ENCODE results near the gene UNC45A.
"Not testable (repeated sequence)": the region's sequence is repeated elsewhere in the genome, so short reads cannot be mapped to it uniquely, and the experiment has no call there.

UNC45A gene

DNA sequence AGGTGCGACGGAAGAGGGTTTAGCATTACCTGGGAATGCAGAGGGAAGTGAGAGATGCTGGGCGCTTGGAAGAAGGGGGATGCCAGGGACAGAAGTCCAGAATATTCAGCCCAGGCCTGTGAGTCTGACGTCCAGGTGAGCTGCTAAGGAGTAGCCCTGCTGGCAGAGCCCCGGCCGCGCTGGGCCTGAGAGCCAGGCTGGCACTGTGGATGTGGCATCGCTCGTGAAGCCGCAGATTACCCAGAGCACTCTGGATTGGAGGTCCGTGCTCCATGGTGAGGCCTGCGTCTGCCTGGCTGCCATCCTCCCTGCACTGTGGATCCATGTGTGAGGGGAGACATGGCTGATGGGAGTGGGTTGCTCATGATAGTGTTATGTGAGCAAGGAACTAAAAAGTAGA is 17.5 kb upstream of the UNC45A start:
- no peak for DNase-seq

DNA sequence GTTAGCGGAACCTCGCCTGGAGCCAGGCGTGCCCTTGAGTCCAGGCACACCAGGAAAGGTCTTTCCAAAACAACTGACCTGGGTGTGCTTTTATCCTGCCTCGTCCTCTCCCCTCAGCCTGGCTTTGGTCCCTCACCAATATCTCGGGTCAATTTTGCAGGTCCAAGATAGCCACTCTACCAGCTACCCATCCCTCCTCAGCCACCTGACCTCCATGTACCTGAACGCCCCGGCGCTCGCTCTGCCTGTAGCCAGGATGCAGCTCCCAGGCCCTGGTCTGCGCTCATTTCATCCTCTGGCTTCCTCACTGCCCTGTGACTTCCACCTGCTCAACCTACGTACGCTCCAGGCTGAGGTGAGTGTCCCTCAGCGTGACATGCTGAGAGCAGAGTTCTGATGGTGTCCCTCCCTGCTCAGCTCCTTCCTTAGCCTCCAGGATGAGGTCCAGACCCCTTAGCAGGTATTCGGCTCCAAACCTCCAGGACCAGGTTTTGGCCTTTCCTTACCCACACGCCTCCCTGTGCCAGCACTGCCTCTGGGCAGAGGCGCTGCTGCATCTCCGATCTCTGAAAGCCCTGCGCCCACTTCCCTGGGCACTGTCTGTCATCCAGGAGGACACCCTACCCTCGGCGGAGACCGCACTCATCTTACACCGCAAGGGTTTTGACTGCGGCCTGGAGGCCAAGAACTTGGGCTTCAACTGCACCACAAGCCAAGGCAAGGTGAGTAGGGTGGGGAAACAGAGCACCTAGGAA is 16.9 kb upstream of the UNC45A start:
- no peak for DNase-seq

DNA sequence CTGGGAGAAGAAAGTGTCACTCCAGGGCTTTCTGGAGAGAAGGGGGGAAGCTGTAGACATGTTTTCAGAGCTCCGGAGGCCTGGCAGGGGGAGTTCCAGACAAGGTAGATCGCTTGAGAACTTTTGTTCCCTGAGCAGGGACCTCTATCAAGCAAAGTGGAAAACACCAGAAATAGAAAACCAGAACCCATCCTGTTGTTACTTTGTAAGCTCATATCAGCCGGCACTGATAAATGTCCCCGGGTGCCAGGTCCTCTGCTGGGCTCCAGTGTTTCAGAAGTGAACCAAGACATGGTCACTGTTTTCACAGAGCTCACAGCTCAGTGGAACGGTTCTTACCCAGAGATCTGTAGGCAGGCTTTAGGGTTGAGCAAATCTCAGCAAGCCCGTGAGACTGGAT is 16.2 kb upstream of the UNC45A start:
- DNase-seq, result no peak

DNA sequence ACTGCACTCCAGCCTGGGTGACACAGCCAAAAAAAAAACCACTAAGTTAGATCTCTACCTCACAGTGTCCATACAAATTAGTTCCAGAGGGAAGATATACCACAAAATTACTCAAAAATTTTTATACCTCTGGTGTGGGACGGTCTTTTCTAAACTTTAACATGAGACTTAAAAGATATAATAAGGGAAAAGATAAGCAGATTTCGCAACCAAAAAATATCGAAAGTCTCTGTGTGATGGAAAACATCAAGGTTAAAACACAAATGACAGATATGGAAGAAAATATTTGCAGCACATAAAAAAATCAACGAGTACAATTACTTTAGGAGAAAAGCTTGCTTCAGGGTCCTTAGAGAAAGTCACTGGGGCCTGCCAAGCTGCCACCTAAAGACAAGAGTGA is 13.2 kb upstream of the UNC45A start:
- no peak for DNase-seq

DNA sequence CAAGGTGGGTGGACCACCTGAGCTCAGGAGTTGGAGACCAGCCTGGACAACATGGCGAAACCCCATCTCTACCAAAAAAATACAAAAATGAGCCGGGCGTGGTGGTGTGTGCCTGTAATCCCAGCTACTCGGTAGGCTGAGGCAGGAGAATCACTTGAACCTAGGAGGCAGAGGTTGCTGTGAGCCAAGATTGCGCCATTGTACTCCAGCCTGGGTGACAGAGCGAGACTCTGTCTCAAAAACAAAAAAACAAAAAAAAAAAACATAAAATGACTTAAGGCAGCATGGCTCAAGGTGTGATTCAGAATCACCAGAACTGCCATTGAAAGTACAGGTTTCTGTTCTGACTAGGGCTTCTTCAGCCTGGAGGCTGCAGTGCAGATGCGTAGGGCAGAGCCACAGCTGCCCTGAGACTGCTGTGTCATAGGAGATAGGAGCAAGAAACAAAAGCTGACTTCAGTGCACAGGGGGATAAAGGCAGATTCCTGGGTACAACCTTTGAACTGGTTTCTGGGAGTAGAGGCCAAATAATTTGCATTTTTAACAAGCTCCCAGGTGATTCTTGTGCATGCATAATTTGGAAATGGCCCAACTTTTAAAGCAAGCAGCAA is 12.3 kb upstream of the UNC45A start:
- DNase-seq, result not testable (repeated sequence)

DNA sequence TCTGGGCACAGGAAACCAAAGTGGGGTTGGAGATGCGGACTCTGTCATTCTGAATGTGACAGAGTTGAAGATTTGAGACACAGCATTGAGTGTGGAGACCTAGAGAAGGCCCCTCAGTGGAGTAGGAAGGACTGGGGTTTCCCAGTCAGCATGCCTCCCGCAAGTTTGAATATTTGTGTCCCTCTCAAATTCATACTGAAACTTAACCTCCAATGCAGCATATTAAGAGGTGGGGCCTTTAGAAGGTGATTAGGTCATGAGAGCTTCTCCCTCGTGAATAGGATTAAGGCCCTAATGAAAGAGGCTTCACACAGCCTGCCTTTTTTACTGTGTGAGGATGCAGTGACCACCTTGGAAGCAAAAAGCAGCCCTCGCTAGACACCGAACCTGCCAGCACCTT is 10.7 kb upstream of the UNC45A start:
- no peak for DNase-seq

DNA sequence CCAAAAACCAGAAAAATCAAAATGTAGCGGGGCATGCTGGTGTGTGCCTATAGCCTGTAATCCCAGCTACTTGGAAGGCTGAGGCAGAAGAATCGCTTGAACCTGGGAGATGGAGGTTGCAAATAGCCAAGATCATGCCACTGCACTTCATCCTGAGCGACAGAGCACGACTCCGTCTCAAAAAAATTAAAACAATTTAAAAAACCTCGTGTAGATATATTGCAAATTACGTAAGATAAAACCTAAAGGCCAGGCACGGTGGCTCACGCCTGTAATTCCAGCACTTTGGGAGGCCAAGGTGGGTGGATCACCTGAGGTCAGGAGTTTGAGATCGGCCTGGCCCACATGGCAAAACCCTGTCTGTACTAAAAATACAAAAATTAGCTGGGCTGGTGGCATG is 8.3 kb upstream of the UNC45A start:
- not testable (repeated sequence) for DNase-seq

DNA sequence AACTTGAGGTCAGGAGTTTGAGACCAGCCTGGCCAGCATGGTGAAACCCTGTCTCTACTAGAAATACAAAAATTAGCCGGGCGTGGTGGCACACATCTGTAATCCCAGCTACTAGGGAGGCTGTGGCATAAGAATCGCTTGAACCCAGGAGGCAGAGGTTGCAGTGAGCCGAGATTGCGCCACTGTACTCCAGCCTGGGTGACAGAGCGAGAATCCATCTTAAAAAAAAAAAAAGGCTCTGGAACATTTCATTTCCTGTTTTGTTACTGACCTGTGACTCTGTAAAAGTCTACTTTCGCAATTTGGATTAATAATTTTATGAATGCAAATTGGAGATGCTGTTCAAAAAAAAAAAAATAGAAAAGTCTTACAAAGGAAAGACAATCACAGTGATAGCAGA is 7.0 kb upstream of the UNC45A start:
- not testable (repeated sequence) for DNase-seq

DNA sequence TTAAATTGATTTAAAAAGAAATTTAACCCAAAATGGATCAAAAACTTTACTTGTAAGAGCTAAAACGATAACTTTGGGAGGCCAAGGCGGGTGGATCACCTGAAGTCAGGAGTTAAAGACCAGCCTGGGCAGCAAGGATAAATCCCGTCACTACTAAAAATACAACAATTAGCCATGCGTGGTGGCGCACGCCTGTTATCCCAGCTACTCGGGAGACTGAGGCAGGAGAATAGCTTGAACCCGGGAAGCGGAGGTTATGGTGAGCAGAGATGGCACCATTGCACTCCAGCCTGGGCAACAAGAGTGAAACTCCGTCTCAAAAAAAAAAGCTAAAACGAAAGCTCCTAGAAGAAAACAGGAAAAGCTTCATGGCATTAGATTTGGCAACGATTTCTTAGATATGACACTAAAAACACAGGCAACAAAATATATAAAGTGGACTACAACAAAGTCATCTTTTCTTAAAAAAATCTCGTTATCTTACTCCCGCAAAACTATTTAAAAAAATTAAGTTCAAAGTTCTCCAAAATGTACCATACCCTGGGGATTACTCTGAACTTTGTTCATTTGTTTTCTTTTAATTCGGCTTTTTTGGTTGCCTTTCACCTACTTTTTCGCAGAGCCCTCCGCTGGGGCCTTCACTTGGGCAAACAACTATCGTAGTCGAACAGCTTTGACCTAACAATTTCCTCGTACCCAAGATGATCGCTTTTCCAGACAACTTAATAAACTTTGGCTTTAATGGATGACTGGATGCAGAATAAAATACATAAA is 5.7 kb upstream of the UNC45A start:
- DNase-seq, result no peak

DNA sequence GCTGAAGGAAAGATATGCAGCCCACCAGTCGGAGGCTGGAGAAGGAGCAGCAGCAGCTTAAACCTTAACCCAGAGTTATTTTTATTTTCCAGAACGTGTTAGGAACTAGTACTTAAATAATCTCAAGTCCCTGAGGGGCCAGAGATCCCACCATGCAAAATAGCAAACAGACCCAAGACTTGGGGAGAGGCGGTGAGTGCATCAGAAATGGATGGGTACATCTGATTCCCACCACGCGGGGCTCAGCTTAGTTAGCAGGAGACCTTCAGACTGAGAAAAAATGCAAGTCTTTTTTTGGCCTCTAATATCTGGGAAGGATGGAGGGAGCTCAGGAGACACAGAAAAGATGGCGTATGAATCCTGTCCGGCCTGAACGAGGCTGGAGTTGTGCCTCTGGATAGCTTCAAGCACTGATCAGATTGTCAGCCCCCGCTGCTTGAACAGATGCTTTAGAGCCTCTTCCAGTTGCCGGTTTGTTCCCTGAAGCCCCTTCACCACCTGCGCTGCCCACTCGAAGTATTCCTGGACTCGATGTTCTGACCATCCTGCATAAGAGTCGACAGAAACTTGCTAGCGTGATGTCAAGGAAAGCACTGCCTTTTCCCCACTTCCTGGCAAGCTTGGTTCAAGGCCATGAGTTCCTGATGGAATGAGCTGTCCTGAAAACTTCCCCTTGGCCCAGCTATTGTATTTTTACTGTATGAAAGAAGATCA is 4.1 kb upstream of the UNC45A start:
- peak in 1 of 2 experiments; percentile 22 for DNase-seq

DNA sequence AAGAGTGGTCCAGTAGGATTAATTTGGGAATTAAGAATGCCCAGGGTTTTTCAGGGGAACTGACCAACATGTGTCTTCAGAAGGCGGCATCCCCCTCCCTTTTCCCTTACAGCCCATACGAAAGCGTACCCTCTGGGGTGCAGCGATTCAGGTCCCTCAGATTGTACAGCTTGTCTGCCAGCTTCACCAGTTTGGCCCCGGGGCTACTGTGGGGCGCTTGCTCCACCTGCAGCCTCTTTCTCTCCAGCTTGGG is 3.6 kb upstream of the UNC45A start:
- no peak for DNase-seq

DNA sequence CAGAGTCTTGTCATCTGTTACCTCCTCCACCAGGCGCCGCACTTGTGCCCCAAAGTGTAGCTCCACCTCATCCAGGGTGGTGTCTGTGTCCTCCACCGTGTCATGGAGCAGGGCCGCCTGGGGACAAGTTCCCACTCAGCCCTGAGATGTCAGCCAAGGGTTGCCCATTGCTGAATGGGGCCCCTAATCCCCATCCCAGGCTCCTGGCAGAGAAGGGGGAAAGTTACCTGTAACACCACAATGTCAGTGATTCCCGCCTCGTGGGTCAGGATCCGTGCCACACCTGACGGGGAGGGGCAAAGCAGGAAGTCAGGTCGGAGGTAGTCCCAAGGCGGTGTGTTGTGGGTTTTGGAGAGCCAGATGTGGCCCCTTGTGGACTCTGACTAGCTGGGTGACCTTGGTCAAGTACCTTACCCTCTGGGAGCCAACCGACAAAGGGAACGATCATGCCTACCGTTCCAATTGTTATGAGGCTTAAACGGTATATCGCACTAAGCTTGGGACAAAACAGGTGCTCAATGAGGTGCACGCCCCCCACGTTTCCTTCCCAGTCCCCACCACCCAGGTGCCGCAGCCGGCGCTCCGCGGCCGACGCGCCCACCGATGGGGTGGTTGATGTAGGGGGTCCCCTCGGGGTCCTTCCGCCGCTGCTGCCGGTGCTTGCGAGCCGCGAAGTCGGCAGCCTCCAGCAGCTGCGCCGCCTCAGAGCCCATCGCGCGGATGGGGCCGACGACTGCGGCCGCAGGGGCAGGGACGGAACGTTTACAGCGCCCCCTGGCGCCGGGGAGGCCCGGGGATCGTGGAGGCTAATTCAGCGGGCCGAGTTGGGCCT is 3.0 kb upstream of the UNC45A start, which contains the start of gene HDDC3:
Gene HDDC3, minus strand, starts transcription at position 722 of the 832 bp plus-strand sequence. Its CDS starts 9 bp downstream, at position 713.
- peak; percentile 84 to 86 for DNase-seq

DNA sequence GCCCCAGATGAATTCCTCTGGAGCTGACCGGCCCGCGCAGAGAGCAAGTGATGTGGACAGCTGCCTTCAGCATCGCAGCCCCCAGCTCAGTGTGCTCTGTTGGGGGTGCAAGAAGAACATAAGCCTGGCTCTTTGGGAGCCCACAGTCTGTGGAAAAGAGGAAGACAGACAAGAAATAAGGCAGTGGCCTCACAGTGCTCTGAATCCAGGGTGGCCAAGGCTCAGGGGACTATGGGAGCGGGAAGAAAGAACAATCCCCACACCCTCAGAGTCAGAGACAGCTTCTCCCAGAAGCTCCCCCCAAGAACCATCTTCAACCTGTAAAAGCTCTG is 2.5 kb upstream of the UNC45A start:
- no peak for DNase-seq

DNA sequence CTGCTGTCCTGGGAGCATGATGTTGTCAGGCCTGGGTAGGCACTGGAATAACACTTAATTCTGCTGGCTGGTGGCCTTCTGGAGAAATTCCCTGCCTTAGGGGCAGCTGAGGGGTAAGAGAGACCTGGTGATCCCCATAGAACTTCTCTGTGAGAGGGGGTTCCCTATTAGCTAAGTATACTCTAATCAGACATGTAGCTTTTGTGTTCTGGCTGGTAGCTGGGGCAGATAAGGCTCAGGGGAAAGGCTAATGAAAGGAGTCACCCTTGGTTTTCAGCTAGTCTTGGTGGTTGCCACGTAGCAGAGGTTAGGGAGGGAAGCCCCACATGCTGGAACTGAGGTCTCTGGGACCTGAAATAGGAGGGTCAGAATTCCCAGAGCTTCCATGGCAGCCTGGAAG is 1.8 kb upstream of the UNC45A start:
- DNase-seq, result no peak

DNA sequence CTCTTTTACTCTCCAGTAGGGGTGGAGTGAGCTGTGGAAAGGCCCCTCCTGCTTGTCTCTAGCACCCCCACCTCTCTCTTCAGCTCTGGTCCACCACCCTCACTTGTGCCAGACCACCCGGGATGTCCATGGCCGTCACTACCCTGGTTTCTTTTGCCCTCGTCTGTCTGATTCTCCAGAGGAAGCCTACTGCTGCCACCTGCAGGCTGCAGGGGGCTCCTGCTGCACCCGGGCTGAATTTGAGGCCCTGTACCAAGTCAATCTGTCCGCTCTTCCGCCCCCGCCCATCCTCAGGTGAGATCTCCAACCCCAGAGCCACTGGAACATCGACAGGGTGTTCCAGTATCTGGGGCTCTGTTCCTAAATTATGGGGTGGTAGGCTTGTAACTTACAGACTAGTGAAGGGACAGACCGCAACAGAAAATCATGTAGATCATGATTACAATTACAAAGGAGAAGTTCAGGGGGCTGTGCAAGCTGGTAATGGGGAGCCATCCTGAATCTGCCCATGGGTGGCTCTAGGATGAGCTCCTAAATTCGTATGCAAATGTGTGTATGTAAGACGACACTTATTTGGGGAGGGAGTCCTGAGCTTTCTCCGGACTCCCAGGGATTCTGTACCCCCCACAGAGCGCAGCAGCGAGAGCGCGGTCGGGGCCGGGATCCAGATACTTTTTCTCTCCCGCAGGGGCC is 683 bp upstream of the UNC45A start:
- DNase-seq, result peak; percentile 68 to 70

DNA sequence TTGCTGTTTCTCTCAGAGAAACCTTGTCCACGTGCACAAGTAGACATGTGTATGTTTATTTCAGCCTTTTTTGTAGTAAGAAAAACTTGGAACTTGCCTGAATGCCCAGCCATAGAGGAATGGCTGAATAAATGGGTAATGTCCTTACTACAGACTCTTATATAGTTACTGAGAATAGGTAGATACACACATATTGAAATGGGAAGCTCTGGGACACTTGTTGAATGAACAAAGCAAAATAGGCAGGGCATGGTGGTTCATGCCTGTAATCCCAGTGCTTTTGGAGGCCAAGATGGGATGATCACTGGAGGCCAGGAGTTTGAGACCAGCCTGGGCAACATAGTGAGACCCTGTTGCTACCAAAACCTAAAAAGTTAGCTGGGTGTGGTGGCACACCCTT is 1.7 kb downstream of the UNC45A start:
- no peak for DNase-seq

DNA sequence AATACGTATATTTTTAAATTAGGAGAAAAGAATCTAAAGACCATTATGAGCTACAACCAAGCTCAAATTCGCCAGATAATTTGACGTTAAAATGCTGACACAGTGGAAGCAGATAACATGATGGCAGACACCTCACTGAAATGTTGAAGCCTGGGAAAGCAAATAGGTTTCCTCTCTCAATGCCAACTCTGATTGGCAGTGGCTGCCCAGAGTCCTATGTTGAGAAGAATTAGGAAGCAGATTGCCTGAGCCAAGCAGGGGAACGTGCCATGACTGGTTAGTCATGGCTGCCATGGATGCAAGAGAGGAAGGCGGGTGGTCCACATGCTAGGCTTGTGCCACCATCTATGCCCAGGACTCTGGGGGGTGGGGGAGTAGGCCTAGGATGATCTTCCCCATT is 3.2 kb downstream of the UNC45A start:
- DNase-seq, result no peak

DNA sequence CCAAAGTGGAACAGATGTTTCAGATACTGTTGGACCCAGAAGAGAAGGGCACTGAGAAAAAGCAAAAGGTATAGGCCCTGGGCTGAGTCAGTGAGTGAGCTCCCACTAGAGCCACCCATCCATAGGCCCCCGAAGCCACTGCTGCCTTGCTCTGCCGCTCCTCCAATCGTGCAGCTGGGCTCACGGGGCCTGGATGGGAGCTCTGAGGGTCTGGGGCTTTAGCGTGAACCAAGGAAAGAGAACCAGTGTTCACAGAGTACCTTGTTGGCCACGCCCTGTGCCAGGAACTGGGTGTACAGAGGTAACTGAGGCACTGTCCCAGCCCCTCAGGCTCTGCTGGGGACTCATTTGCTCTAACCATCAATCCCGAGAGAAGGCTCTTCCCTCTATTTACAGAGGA is 4.7 kb downstream of the UNC45A start:
- no peak for DNase-seq

DNA sequence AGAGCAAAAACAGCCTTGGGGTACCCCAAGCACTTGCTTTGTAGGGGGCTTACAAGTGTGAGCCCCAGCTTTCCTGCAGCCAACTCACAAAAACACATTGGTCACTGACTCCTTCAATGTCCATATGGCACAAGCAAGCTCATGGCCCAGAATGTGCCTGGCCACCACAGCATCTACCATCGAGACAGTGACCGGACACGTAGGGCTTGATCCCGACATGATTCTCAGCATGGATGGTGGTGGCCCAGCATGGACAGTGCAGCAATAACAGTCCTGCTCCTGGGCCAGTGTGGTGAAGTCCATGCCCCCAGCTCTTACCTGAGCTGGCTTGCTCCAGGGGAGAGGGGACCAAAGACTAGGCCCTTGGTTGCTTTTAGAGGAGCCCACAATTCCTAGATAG is 6.0 kb downstream of the UNC45A start:
- no peak for DNase-seq

DNA sequence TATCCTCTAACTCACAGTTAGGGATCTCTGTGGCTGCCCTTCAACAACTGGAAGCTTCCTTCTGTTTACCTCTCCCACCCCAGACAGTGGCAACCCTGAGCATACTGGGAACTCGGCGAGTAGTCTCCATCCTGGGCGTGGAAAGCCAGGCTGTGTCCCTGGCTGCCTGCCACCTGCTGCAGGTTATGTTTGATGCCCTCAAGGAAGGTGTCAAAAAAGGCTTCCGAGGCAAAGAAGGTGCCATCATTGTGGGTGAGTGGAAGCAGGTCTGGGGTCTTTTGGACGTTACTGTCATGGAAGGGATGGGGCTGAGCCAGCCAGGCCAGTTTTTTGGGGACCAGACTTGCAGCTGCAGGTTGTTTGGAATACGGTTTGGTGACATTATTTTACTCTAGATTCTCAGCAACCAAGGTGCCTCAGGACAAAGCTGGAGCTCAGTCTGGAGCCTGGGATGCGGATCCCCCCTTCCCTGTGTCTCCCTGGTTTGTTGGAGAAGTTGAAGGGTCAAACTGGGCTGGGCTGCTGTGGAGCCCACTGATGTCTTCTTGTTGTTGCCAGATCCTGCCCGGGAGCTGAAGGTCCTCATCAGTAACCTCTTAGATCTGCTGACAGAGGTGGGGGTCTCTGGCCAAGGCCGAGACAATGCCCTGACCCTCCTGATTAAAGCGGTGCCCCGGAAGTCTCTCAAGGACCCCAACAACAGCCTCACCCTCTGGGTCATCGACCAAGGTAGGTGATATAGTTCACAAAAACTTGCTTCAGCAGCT is 7.5 kb downstream of the UNC45A start:
- no peak for DNase-seq

DNA sequence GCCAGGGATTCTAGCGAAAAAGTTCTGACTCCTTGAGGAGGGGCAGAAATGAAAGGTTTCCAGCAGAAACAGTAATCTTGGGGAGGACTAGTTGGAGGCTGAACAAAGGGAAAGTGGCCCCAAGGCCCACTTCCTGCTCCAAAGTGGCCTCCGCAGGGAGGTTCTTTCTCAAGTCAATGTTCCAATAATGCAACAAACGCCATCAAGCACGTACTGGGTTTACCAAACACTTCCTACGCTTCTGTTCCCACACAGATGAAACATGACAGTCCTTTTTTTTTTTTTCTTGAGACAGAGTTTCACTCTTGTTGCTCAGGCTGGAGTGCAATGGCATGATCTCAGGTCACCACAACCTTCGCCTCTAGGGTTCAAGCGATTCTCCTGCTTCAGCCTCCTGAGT is 10.0 kb downstream of the UNC45A start:
- DNase-seq, result no peak
